Suppressor macrophage treated with lipopolysaccharide for 1 hour (primary cell): ENCODE measurements around the gene KYNU.
A peak's percentile ranks its signal among the peaks of the same experiment; 100 is the strongest.
"Not testable (repeated sequence)": the region's sequence is repeated elsewhere in the genome, so short reads cannot be mapped to it uniquely, and the experiment has no call there.

Source experiments
- DNase-seq, 3 donors: peaks; one replicate each; pipeline ENCODE4 v3.0.0-alpha.2; 2020 to 2022

Gene KYNU

DNA sequence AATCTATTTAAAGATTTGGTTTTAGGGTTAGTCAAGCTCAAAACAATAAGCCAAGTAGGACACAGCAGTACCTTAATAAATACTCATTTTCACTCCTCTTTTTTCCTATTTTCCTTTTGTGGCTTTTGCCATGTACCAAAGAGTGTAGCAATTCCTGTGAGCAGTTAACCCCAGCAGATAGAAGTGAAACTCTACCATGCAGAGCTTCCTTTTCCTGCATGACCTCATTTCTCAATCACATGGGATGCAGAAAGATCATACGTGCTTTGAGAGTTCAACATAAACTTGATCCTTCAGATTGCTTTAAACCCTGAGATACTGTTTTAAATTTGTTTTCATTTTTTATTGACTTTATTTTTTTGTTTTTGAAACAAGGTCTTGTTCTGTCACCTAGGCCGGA lies 152.7 kb downstream of the KYNU start:
- DNase-seq, result peak; percentile 73 to 90 (median 88)

DNA sequence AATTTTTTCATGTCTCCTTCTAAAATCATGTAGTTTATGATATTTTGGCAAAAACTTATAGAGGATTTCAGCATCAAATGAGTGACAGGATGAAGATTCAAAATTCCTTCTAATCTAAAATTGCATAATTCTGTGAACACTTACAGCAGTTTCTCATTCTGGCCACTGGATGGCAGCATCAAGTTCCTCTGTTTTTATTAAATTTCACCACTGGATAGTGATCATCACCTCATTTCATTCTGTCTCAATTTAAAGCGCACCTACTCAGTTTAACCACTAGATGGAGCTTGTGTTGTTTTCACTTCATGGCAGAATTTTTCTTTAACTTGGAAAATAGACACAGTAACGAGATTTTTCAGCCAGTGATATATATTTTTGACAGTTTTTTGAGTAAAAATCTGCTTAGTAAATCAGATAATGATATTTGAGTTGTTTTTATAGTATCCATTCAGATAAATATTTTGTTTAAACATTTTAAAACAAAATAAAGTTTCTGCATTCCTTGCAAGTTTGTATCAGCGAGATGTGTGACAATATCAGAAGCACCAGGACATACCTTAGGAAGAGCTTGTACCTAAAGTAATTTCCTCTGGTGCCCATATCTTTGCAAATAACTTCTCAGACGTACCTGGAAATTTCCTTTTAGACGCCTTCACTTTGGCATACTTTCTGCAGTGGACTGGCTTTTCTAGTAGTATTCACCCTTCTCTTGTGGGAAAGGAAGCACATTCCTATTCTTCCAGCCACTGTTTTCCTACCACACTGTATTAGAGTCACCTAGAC lies 157.0 kb downstream of the KYNU start:
- DNase-seq, result peak; percentile 79 to 96 (median 94)

DNA sequence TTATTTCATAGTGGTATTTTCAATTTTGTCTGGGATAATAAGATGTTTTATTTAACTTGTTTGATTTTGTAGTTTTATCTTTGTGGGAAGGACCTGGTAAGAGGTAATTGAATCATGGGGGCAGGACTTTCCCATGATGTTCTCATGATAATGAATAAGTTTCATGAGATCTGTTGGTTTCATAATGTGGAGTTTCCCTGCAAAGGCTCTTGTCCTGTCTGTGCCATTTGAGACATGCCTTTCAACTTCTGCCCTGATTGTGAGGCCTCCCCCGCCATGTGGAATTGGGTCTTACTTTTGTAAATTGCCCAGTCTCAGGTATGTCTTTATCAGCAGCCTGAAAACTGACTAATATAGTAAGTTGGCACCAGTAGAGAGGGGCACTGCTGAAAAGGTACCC lies 174.0 kb downstream of the KYNU start:
- peak; percentile 79 to 94 (median 86) for DNase-seq

DNA sequence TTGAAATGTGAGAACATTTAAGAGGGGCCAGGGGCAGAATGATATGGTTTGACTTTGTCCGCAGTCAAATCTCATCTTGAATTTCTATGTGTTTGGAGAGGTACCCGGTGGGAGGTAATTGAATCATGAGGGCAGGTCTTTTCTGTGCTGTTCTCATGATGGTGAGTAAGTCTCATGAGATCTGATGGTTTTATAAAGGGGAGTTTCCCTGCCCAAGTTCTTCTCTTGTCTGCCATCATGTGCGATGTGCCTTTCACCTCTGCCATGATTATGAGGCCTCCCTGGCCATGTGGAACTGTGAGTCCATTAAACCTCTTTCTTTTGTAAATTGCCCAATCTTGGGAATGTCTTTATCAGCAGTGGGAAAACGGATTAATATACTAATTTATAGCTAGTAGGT lies 176.0 kb downstream of the KYNU start:
- DNase-seq, result peak; percentile 54 to 69 (median 60)

DNA sequence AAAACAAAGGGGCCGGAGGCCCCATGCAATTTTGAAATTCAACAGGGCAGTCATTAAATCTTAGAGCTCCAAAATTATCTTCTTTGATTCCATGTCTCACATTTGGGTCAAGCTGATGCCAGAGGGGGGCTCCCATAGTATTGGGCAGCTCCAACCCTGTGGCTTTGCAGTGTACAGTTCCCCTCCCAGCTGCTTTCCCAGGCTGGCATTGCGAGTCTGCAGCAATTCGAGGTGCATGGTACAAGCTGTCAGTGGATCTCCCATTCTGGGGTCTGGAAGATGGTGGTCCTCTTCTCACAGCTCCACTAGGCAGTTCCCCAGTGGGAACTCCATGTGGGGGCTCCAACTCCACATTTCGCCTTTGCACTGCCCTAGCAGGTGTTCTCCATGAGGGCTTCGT lies 179.1 kb downstream of the KYNU start:
- peak in 2 of 3 donors; percentile 8 to 35 for DNase-seq

DNA sequence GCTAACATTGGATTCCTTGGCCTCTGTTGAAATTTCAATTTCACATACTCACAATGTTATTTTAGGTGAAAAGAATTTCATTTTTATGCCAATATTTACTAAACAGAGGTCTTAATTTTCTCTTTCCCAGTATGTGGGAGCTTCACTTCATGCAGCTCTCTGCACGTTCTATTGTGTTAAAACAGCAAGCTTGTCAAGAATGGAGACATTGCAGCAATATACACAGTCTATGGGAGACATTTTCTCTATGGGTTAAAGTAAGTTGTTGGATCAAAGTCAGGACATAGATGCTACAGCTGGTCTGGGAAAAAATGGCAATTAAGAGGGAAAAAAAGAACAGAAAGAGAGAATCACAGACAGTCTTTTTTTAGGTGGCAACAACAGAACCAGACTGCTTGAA lies 181.4 kb downstream of the KYNU start:
- DNase-seq, result no peak

DNA sequence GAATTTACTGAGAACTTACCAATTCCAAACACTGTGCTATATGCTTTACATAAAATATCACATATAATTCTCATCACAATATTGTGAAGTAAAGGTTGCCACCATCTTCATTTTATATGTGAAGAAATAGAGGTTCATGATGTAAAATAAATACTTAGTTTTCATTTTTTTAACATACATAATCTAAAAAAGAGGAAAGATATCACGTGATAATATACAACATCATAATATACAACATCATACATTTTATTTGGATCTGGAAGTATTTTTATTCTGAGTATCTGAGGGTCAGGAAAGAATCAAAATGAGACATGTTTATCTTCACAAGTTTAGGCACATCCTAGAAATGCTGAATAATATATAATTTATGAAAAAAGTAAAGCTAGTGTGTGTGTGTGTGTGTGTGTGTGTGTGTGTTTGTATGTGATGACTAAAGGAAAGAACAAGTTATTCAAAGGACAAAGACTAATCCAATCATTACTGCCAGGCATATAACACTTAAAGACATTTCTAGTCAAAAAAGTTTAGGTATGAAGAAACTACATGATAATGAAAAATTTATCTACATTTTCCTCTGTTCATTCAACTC lies 186.2 kb downstream of the KYNU start:
- no peak for DNase-seq

DNA sequence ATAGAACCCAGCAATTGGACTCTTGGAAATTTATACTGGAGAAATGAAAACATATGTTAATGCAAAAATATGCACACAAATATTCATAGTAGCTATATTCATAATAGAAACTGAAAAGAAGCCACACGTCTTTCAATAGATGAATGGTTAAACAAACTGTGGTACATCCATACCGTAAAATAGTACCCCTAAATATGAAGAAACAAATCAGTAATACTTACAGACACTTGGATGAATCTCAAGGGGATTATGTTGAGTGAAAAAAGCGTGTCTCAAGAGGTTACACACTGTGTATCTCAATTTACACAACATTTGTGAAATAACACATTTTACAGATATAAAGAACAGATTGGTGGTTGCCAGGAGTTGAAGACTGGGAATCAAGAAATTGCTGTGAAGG lies 190.6 kb downstream of the KYNU start:
- DNase-seq, result no peak

DNA sequence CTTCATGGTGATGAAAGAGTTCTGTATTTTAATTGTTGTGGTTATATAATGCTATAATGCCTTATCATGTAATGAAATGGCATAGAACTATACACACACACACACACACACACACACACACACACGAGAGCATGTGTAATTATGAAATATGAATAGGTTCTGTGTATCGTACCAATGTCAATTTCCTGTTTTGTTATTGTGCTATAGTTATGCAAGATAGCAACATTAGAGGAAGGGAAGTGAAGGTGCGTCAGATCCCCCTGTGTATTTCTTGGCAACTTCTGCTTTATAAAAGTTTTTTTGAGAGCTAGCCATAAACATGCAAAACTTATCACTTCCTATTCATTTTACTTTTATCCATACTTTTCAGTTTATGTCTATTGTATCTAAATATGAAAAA lies 191.0 kb downstream of the KYNU start:
- peak; percentile 74 to 92 (median 88) for DNase-seq

DNA sequence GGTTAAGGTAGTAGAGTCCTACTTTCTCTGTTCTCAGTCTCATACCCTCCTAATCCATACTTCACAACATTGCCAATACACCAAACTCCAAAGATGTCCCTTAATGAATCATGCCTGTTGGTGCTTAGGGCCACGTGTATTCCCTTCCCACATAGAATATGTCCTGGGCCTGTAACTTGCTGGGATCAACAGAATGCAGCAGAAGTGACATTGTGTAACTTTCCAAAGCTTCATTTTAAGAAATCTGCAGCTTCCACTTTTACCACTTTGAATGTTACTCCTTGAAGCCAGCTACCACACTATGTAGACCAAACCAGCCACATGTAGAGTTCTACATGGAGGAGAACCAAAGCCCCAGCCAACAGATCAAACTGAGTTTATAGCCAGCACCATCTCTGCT lies 193.2 kb downstream of the KYNU start:
- DNase-seq, result peak; percentile 38 to 57 (median 49)

DNA sequence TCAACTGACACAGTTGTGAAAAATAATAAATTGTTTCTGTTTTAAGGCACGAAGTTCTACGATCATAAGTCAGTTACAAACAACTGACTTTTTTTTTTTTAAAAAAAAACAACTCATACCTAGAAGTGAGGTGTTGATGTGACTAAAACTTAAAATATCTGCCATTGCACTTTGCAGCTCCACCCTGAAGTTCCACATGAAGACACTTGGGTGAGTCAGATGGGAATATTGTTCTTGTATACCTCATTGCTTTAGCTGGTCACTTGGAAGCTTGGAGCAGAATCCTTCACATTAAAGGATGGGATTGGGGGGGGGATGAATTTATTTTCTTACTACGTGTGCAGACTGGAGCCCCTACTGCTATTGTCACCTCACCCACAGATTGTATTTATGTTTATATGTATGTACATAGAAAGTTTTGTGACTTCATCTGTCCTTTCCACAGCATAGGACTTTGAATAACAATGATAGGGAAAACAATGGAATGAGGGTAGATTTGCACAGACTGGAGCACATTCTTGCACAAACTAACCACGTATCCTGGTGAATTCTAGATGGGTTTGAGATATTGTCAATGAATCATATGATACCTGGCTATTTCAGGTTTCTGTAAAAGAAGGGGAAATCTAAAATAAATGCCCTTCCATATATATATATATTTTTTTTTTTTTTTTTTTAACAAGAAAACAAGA lies 193.9 kb downstream of the KYNU start:
- DNase-seq, result no peak

DNA sequence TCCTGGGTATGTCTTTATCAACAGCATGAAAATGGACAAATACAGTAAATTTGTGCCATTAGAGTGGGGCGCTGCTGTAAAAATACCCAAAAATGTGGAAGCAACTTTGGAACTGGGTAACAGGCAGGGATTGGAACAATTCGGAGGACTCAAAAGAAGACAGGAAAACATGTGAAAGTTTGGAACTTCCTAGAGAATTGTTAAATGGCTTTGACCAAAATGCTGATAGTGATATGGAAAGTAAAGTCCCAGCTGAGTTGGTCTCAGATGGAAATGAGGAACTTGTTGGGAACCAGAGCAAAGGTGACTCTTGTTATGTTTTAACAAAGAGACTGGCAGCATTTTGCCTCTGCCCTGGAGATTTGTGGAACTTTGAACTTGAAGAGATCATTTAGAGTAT lies 197.4 kb downstream of the KYNU start:
- DNase-seq, result peak; percentile 42 to 76 (median 72)

DNA sequence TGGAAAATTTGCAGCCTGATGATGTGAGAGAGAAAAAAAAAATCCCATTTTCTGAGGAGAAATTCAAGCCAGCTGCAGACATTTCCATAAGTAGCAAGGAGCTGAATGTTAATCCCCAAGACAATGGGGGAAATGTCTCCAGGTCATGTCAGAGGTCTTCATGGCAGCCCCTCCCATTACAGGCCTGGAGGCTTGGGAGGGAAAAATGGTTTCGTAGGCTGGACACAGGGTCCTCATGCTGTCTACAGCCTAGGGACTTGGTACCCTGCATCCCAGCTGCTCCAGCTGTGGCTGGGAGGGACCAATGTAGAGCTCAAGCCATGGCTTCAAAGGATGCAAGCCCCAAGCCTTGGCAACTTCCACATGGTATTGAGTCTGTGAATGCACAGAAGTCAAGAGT lies 198.2 kb downstream of the KYNU start:
- no peak for DNase-seq

DNA sequence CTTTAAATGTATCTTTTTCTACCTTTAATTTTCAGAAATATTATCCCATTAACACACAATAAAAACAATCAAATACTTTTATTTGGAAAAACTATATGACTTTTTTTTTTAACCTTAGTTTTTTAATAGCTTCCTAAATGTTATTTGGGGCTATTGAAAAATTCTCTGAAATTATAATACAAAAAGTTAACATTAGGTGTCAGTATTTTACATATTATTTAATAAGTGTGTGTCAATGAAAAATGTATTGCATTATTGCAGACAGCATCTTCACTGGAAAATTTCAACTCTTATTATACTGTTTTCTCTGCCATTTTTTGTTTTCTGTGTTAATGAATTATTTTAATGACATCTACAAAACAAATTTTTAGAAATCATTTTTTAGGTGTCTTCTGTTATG lies 200.6 kb downstream of the KYNU start:
- peak in 1 of 3 donors; percentile 58 for DNase-seq

DNA sequence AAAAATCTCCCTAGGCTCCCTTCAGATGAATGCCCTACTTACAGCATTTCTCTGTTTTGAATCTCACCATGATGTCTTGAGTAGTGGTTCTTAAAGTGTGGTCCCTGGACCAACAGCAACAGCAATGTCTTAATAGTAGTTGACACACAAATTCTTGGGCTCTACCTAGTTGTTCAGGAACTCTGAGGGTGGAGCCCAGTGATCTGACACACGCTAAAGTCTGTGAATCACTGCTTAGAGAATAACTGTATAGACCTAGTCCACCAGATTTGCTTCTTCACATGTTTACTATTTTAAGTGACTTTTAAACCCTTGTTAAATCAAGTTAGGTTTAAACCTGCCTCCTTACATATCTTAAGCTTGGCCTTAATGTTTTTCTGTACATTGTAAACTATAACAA lies 204.2 kb downstream of the KYNU start:
- no peak for DNase-seq

DNA sequence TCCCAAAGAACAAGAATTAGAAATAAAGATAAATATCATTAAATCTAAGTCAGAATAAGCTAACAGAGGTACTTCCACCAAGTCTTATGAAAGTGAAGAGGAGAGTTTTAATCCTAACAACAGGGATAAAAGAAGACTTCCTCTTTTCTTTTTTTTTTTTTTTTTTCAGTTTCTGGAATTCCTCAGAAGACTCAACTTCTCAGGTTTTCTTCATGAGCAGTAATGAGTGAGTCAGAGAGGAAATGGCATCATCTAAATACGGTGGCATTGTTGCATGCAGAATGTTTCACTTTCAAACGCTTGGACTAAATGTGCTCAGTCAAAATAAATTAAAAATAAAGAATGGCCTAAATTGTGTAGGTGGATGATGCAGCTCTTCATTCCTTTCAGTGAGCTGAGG lies 206.2 kb downstream of the KYNU start:
- DNase-seq, result peak; percentile 84 to 99 (median 97)

DNA sequence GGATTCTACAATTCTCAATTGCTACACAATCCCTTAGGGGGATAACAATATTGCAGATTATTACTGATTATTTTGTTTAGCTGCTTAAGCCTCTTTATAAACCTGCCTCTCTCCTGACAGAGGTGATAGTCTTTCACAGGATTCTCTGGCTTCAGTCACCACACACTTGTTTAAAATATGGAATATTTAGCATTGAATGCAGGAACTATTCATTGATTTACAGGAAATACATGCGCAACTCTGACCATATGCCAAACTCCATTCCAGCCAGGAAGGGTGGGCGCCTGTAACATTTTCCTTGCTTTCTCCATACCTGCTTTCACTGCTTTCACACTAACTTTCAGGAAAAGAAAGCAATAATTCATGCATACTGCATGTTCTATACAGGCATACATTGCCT lies 207.0 kb downstream of the KYNU start:
- DNase-seq, result no peak

DNA sequence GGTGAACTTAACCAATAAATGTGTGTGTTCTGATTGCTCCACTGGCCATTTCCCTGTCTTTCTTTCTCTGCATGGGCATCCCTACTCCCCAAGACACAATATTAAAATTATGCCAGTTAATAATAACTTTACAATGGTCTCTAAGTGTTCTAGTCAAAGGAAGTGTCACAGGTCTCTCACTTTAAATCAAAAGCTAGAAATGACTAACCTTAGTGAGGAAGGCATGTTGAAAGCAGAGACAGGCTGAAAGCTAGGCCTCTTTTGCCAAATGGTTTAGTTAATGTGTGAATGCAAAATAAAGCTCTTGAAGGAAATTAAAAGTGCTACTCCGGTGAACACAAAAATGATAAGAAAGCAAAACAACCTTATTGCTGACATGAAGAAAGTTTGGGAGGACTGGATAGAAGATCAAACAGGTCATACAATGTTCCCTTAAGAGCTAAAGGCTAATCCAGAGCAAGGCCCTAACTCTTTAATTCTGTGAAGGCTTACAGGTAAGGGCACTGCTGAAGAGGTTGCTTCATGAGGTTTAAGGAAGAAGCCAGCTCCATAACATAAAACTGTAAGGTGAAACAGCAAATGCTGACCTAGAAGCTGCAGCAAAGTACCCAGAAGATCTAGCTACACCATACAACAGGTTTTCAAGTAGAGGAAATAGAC lies 207.8 kb downstream of the KYNU start:
- DNase-seq, result no peak

DNA sequence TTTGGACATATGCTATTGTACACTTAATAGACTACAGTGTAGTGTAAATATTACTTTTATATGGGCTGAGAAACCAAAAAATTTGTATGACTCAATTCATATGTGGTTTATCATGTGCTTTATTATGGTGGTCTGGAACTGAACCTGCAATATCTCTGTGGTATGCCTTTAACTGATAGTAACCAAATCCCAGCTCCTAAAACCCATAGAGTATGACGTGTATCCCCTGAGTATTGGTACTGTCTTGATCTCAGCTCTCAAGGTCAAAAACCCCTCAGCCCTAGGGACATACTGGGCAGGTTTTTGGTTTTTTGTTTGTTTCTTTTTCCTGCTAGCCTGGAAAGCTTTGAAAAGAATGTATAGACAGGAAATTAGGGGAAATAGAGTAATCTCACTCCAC lies 209.6 kb downstream of the KYNU start:
- DNase-seq, result no peak

DNA sequence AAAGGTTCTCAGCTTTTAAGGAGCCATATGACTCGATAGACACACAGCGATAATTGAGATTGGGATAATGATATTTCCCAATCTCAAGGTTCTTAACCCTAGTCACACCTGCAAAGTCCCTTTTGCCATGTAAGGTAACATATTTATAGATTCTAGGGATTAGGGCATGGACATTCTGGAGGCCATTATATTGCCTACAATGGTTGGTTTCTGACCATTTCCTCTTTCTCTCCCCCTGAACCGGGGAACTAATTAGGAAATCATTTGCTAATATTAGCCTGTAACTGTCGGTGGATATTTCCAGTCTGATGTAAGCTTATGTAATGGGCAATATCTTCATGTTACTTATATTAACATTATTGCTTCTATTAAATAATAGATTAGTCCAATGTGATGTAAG lies 210.9 kb downstream of the KYNU start:
- DNase-seq, result peak; percentile 42 to 68 (median 63)

DNA sequence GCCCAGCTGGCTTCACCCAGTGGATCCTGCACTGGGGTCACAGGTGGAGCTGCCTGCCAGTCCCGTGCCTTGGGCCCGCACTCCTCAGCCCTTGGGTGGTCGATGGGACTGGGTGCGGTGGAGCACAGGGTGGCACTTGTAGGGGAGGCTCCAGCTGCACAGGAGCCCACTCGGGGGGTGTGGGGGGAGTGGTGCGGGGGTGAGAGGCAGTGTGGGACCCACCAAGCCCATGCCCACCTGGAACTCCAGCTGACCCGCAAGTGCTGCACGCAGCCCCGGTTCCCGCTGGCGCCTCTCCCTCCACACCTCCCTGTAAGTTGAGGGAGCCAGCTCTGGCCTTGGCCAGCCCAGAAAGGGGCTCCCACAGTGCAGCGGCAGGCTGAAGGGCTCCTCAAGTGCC lies 212.1 kb downstream of the KYNU start:
- not testable (repeated sequence) for DNase-seq
